Kidney (tissue), 14 donors: ENCODE results near the gene USP21. TPM values are rescaled to one million over a fixed set of nuclear protein-coding genes. Genes with fewer than 3 reads are reported as not detected.

Source experiments
- DNase-seq, 5 donors: peaks; one replicate each; pipeline ENCODE4 v3.0.0-alpha.2; 2013 to 2020
- FAIRE-seq: peaks from 2 replicates; lab custom pipeline; 2012; peaks lifted over from hg19 to GRCh38; lab: Jason Lieb, UNC
- H3K27ac ChIP-seq, 2 donors: one replicate each; pipeline ENCODE4 v1.7.0; 2013; ENCODE audit warnings: low read depth in 2 of 2, low read length in 2 of 2, inconsistent platforms in 1 of 2
- H3K27me3 ChIP-seq: one replicate; pipeline ENCODE4 v1.7.1; 2013; ENCODE audit warnings: low read length, inconsistent platforms; ENCODE audit not compliant: control insufficient read depth, insufficient read depth
- H3K36me3 ChIP-seq, 3 donors: one replicate each; pipeline versions ENCODE4 v1.7.0 to v1.7.1; 2013; ENCODE audit warnings: low read length in 3 of 3, control low read depth in 1 of 3, inconsistent platforms in 1 of 3; ENCODE audit not compliant: insufficient read depth in 3 of 3, control insufficient read depth in 2 of 3
- H3K4me1 ChIP-seq, 3 donors: one replicate each; pipeline versions ENCODE4 v1.7.0 to v1.7.1; 2013; ENCODE audit warnings: low read length in 3 of 3, inconsistent platforms in 1 of 3, low read depth in 1 of 3; ENCODE audit not compliant: control insufficient read depth in 2 of 3, insufficient read depth in 2 of 3
- H3K4me3 ChIP-seq, 3 donors: one replicate each; pipeline versions ENCODE4 v1.7.0 to v1.8.1; 2013; ENCODE audit warnings: low read length in 3 of 3, control low read depth in 1 of 3, inconsistent platforms in 1 of 3
- H3K9ac ChIP-seq, 3 donors: one replicate each; pipeline versions ENCODE4 v1.7.0 to v1.7.1; 2013; ENCODE audit warnings: low read length in 3 of 3, control low read depth in 1 of 3, inconsistent platforms in 1 of 3
- H3K9me3 ChIP-seq, 3 donors: one replicate each; pipeline versions ENCODE4 v1.7.0 to v1.7.1; 2013; ENCODE audit warnings: low read length in 3 of 3, control low read depth in 1 of 3, inconsistent platforms in 1 of 3; ENCODE audit not compliant: control insufficient read depth in 2 of 3, insufficient read depth in 1 of 3
- intact Hi-C: fragments of 100-400 bp; cut with DNase I; formaldehyde crosslinking; loops from one replicate; pipeline ENCODE4 v1.11.1; 2022
- polyA plus RNA-seq: library from polyadenylated mRNA; stranded (reverse); fragments of 350-450 nt; fragmentation: Illumina TruSeq; extraction: RNeasy Lipid Tissue Mini Kit (QIAGEN cat#74804); gene quantifications from one replicate; pipeline ENCODE4 v1.2.3, GENCODE V29; 2014; ENCODE audit warnings: low read depth, low replicate concordance; ENCODE audit not compliant: insufficient read depth
- total RNA-seq: library from RNA; stranded (reverse); fragmentation: NEBNext Ultra II Directional; extraction: Animal tissue kit (Norgen Biotek cat#: 25700); gene quantifications from one replicate; pipeline ENCODE4 v1.2.1, GENCODE V29; 2021
- TF ChIP-seq, protein P1 (sequence below): IDR thresholded peaks from 3 replicates; pipeline ENCODE4 v1.5.1; 2012; ENCODE audit warnings: mild to moderate bottlenecking, moderate library complexity, borderline replicate concordance; ENCODE audit not compliant: insufficient read depth; ENCODE audit errors: extremely low read depth
- donor health status: control.
- donor health status: control.
- donor health status: control.
- donor health status: control.
- donor health status: control.
- donor health status: DM: yes; HTN: yes; CAD: no.
- donor health status: Normal renal cell carcinoma (clear cell type).

Gene USP21
- total and polyA plus RNA-seq, 2 donors from 2014 or later, result 26.3 to 27.7 TPM

DNA sequence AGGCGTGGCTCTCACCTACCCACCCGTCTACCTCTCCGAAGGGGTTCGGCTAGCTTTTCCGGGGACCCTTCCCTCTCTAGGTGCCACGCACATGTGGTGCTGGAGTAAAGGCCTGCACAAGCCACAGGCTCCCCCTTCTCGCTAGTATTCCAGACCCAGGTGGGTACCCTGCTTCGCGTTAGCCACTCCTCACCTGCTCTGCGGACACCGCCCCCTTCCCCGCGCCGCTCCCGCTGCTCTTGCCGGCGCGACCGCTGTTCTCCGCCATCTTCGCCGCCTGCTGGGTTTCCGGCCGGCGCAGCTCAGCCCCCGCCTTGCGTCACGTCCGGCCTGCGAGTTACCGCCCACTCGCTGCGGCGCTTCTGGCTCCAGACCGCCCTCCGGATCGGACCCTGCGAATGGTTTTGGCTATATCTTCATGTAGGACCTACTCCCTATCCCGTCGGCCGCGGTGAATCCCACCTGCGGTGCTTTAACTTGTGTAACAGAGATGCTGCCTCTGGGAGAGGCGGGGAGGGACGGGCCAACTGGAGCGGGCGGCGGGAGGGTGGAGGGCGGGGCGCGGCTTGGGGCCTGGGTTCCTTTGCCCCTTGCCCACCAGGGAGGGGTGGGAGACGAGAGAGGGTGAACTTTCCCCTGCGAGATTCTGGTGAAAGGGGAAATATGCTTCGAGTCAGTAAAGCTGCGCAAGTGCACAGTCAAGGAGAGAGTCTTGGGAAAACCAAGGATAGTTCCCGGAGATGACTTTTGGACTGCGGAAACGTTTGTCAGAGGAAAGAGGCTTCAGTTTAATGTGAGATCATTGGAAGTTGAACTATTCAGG, 41.3 kb upstream of the USP21 start, which contains the start of the genes NIT1 and PFDN2:
NIT1 (plus strand) TSS at position 347 of the 823 bp plus-strand sequence; CDS start at position 419, 72 bp downstream.
PFDN2 (minus strand) TSS at position 279 of the 823 bp plus-strand sequence; CDS start at position 268, 11 bp downstream.
- Histone ChIP-seq H3K4me1 (peaks cover 4 to 36% (median 30%) of the 10 kb centered on the region in 3 donors), H3K9me3 (no peaks in the 10 kb centered on the region), H3K36me3 (peaks cover 3 to 27% (median 21%) of the 10 kb centered on the region in 3 donors), H3K27ac (peak within 1 kb of the TSS; percentile 95 to 98), H3K27me3 (no peaks in the 10 kb centered on the region), H3K9ac (peak within 1 kb of the TSS; percentile 67 to 99 (median 98)), H3K4me3 (peak within 1 kb of the TSS; percentile 90 to 100 (median 99))
- TF ChIP-seq, protein P1, sequence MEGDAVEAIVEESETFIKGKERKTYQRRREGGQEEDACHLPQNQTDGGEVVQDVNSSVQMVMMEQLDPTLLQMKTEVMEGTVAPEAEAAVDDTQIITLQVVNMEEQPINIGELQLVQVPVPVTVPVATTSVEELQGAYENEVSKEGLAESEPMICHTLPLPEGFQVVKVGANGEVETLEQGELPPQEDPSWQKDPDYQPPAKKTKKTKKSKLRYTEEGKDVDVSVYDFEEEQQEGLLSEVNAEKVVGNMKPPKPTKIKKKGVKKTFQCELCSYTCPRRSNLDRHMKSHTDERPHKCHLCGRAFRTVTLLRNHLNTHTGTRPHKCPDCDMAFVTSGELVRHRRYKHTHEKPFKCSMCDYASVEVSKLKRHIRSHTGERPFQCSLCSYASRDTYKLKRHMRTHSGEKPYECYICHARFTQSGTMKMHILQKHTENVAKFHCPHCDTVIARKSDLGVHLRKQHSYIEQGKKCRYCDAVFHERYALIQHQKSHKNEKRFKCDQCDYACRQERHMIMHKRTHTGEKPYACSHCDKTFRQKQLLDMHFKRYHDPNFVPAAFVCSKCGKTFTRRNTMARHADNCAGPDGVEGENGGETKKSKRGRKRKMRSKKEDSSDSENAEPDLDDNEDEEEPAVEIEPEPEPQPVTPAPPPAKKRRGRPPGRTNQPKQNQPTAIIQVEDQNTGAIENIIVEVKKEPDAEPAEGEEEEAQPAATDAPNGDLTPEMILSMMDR, result peak; percentile 10
- intact Hi-C loops, result no loop called here
- FAIRE-seq, result no peak
- DNase-seq, result peak; percentile 91 to 96 (median 95)

DNA sequence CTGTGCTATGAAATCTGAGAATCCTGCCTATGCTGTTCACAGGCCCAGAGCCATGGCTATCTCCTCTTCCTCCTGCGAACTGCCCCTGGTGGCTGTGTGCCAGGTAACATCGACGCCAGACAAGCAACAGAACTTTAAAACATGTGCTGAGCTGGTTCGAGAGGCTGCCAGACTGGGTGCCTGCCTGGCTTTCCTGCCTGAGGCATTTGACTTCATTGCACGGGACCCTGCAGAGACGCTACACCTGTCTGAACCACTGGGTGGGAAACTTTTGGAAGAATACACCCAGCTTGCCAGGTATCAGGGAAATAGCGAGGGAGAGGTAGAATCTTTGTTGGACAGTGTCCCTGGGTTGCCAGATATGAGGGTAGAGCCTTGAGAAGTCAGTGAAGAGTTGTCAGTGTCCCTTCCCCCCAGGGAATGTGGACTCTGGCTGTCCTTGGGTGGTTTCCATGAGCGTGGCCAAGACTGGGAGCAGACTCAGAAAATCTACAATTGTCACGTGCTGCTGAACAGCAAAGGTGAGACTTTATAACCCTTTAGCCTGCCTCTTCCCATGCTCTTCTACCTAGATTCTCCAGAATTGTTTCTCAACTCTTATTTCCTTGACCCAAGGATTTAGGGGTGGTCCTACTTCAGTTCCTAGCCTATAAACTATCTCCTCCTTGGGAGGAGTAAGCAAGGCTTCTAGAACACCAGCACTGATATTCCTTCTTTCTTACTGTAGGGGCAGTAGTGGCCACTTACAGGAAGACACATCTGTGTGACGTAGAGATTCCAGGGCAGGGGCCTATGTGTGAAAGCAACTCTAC, 40.0 kb upstream of the USP21 start:
- Histone ChIP-seq H3K36me3 (peaks cover 3 to 38% (median 25%) of the 10 kb centered on the region in 3 donors), H3K4me3 (peak overlapping the region; percentile 90 to 100 (median 99)), H3K4me1 (peaks cover 4 to 36% (median 28%) of the 10 kb centered on the region in 3 donors), H3K9ac (peak overlapping the region; percentile 63 to 99 (median 98)), H3K27me3 (no peaks in the 10 kb centered on the region), H3K27ac (peak overlapping the region; percentile 95 to 98), H3K9me3 (no peaks in the 10 kb centered on the region)
- DNase-seq (peak in 4 of 5 donors; percentile 31 to 80 (median 60)), FAIRE-seq (no peak)
- intact Hi-C loops, result no loop called here
- TF ChIP-seq, protein P1, result peak; percentile 32

DNA sequence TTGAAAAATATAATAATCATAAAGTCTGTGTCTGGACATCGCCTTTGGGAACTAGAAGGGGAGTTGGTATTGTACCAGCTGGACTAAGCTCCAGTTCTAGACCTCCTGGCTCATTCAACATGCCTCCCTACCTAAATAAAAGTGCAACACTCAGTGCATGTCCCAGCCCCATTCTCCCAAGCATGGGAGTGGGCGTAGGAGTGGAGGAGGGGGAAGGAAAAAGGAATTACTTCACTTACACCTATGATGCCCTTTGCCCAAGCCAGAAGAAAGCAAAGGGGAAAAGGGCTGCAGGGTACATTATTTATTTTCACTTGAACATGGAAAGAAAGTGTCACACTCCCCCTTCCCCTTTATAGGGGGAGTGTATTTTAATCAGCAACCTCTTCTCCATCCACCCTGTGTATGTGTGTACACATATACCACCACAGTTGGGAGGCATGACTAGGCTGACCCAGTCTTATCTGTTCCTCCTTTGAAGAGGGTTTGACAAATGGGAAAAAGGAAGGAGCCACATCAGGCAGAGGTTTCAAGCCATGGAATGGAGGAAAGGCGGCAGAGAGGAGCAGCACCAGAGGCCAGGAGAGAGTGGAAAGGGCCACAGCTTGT, 38.2 kb upstream of the USP21 start:
- Histone ChIP-seq H3K27me3 (no peaks in the 10 kb centered on the region), H3K27ac (no peak overlapping the region), H3K9ac (no peak overlapping the region), H3K9me3 (no peaks in the 10 kb centered on the region), H3K36me3 (peaks cover 3 to 48% (median 31%) of the 10 kb centered on the region in 3 donors), H3K4me1 (peaks cover 4 to 32% (median 28%) of the 10 kb centered on the region in 3 donors), H3K4me3 (no peak overlapping the region)
- FAIRE-seq (no peak), DNase-seq (no peak)
- intact Hi-C loops, result no loop called here
- TF ChIP-seq, protein P1, result no peak
